K562 (cell line): ENCODE results near the gene JPH3. TPM values are rescaled to one million over a fixed set of nuclear protein-coding genes. Genes with fewer than 3 reads are reported as not detected.
A peak's percentile ranks its signal among the peaks of the same experiment; 100 is the strongest.

Experiments used
- CBFA2T3 ChIP-seq: fragments of 450-650 bp; IDR thresholded peaks from 2 replicates; pipeline ENCODE4 v1.6.1; 2017
- ESRRA ChIP-seq: fragments of 450-650 bp; IDR thresholded peaks from 2 replicates; pipeline ENCODE4 v1.6.1; 2014; ENCODE audit warnings: low read depth, mild to moderate bottlenecking, moderate library complexity, borderline replicate concordance
- ETV1 ChIP-seq: fragments of 450-650 bp; conservative IDR thresholded peaks from 2 replicates; pipeline ENCODE4 v1.6.1; 2016; ENCODE audit warnings: missing genetic modification characterization, control low read depth, low read depth, missing compliant biosample characterization
- HSF4 ChIP-seq: fragments of 250-450 bp; sonication (Bioruptor Pico); IDR thresholded peaks from 2 replicates; pipeline ENCODE4 v2.1.2; 2022; ENCODE audit warnings: mild to moderate bottlenecking, moderate library complexity, borderline replicate concordance
- NCOA1 ChIP-seq: fragments of 450-650 bp; IDR thresholded peaks from 2 replicates; pipeline ENCODE4 v1.6.1; 2016; ENCODE audit warnings: low read depth
- NELFE ChIP-seq: IDR thresholded peaks from 2 replicates; pipeline ENCODE4 v1.6.1; 2011; ENCODE audit warnings: mild to moderate bottlenecking; ENCODE audit not compliant: insufficient read depth, insufficient read length
- POLR3A ChIP-seq: IDR thresholded peaks from 2 replicates; pipeline ENCODE4 v1.6.1; 2011; ENCODE audit warnings: borderline replicate concordance, mild to moderate bottlenecking, moderate library complexity; ENCODE audit not compliant: insufficient read length, insufficient read depth; ENCODE audit errors: extremely low read depth
- RUNX1 ChIP-seq: sonication (generic); IDR thresholded peaks from 2 replicates; pipeline ENCODE4 v1.6.1; 2016; ENCODE audit warnings: antibody characterized with exemption, low read depth
- SMAD4 ChIP-seq: fragments of 250-450 bp; sonication (Bioruptor Pico); conservative IDR thresholded peaks from 2 replicates; pipeline ENCODE4 v1.8.0; 2021; ENCODE audit warnings: inconsistent platforms, mild to moderate bottlenecking, moderate library complexity
- SMARCA4 ChIP-seq: fragments of 450-650 bp; IDR thresholded peaks from 2 replicates; pipeline ENCODE4 v1.6.1; 2016
- SMARCB1 ChIP-seq: IDR thresholded peaks from 2 replicates; pipeline ENCODE4 v1.6.1; 2011; ENCODE audit warnings: improper control_type of control experiment, low read depth; ENCODE audit not compliant: insufficient read length
- SOX6 ChIP-seq: fragments of 450-650 bp; IDR thresholded peaks from 2 replicates; pipeline ENCODE4 v1.6.1; 2014; ENCODE audit warnings: mild to moderate bottlenecking
- THRAP3 ChIP-seq: fragments of 450-650 bp; IDR thresholded peaks from 2 replicates; pipeline ENCODE4 v1.6.1; 2016; ENCODE audit warnings: mild to moderate bottlenecking, inconsistent platforms, borderline replicate concordance
- XRCC4 ChIP-seq: IDR thresholded peaks from one replicate; pipeline ENCODE4 v1.6.1; 2011; ENCODE audit not compliant: insufficient read depth, insufficient read length; ENCODE audit errors: extremely low read depth
- ZC3H8 ChIP-seq: fragments of 450-650 bp; IDR thresholded peaks from 2 replicates; pipeline ENCODE4 v1.6.1; 2017
- ZEB2 ChIP-seq: fragments of 450-650 bp; IDR thresholded peaks from 2 replicates; pipeline ENCODE4 v1.6.1; 2016
- ZNF143 ChIP-seq: sonication (generic); formaldehyde crosslinking; IDR thresholded peaks from 2 replicates; pipeline ENCODE4 v1.9.0; 2022; ENCODE audit warnings: mild to moderate bottlenecking, missing genetic modification reagents
- ZNF79 ChIP-seq: fragments of 250-450 bp; sonication (Bioruptor Pico); IDR thresholded peaks from 2 replicates; pipeline ENCODE4 v1.4.0; 2020; ENCODE audit warnings: low read depth, mild to moderate bottlenecking, moderate library complexity
- polyA plus RNA-seq, 8 experiments: library from polyadenylated mRNA; depleted of rRNA in 4 of 8; stranded (reverse) in 5 of 8; unstranded in 3 of 8; fragments of >200 nt; fragmentation: Nextera tagmentation in 2 of 8; fragmentation: Illumina TruSeq in 1 of 8; extraction: Ambion mirVana in 2 of 8; extraction: Trizol in 1 of 8; gene quantifications; 2 replicates each; pipeline versions ENCODE4 v1.2.1 to v1.2.3, GENCODE V29; 2011 to 2014; ENCODE audit warnings: inconsistent platforms in 1 of 8, missing spikeins in 1 of 8
- total RNA-seq, 7 experiments: library from RNA; depleted of rRNA in 6 of 7; stranded (reverse); fragments of >200 nt in 6 of 7; fragmentation: Illumina TruSeq in 2 of 7; extraction: Trizol in 2 of 7; gene quantifications; 2 replicates each; pipeline versions ENCODE4 v1.2.1 to v1.2.3, GENCODE V29; 2011 to 2021; ENCODE audit warnings: low replicate concordance in 1 of 7
- TF ChIP-seq, protein P1 (sequence below): fragments of 450-650 bp; IDR thresholded peaks from 2 replicates; pipeline ENCODE4 v1.6.1; 2016; ENCODE audit warnings: low read depth, mild to moderate bottlenecking, moderate library complexity
- TF ChIP-seq, protein P2 (sequence below): sonication (generic); formaldehyde crosslinking; IDR thresholded peaks from 2 replicates; pipeline ENCODE4 v1.8.1; 2023; ENCODE audit warnings: mild to moderate bottlenecking, missing genetic modification reagents, moderate library complexity
- TF ChIP-seq, protein P3 (sequence below): fragments of 450-650 bp; formaldehyde crosslinking; IDR thresholded peaks from 2 replicates; pipeline ENCODE4 v1.4.0; 2020; ENCODE audit warnings: mild to moderate bottlenecking, mixed read lengths
- TF ChIP-seq, protein P4 (sequence below): fragments of 250-450 bp; sonication (Bioruptor Pico); IDR thresholded peaks from 2 replicates; pipeline ENCODE4 v1.5.0; 2021; ENCODE audit warnings: mild to moderate bottlenecking, moderate library complexity

Gene JPH3
- total and polyA plus RNA-seq, 9 of the 15 experiments (the other 6 are each of a cell fraction or from before 2014, with no cell fraction given), result 0.01 TPM; not detected in 8

DNA sequence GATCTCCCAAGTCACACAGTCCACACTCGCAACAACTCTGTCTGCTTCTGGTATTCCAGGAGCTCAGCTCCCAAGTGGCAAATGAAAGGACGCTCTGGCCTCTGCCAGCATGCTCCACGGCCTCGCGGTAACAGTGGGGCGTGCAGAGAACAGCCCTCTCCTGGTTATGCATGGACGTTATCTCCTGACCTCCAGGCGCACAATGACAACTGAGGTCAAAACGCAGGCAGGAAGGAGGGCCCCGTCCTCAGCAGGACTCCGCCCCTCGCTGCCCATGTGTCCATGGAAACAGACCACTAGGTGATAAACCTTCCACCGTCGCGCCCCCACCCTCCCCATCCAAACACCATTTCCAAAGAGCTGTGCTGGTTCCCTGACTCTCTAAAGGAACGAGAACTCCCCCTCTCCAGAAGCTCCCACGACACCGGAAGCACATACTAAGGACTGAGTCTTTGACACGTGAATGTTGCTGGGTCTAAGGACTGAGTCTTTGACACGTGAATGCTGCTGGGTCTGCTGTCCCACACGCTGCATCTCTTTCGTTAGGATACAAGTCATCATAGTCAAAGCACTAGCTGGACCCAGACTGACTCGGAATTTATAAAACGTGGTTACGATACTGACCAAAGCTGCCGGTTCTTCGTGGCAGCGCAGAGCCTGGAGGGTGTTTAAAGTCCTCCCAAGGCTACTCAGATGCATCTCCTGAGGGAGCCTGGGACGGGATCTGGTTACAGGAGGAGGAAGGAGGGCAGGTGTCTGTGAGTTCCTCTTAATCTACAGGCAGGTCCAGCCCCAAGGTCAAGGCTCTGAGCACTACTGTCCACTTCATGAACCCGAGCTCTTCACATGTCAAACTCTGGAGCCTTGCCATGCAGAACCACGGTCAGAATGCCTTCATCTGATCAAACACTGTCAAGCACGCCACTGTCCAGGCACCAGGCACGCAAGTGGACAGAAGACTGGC lies 119.6 kb downstream of the JPH3 start (continued):
- TF ChIP-seq, protein P1, sequence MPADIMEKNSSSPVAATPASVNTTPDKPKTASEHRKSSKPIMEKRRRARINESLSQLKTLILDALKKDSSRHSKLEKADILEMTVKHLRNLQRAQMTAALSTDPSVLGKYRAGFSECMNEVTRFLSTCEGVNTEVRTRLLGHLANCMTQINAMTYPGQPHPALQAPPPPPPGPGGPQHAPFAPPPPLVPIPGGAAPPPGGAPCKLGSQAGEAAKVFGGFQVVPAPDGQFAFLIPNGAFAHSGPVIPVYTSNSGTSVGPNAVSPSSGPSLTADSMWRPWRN, result peak; percentile 72; the same call in 1 of the 2 replicates
- no peak for TF ChIP-seq ZEB2
- TF ChIP-seq SMAD4 (CRISPR knock-in tag), result peak; percentile 60; the same call in 1 of the 2 replicates
- TF ChIP-seq, protein P2, sequence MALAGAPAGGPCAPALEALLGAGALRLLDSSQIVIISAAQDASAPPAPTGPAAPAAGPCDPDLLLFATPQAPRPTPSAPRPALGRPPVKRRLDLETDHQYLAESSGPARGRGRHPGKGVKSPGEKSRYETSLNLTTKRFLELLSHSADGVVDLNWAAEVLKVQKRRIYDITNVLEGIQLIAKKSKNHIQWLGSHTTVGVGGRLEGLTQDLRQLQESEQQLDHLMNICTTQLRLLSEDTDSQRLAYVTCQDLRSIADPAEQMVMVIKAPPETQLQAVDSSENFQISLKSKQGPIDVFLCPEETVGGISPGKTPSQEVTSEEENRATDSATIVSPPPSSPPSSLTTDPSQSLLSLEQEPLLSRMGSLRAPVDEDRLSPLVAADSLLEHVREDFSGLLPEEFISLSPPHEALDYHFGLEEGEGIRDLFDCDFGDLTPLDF (CRISPR knock-in tag), result no peak
- no peak for TF ChIP-seq ETV1
- TF ChIP-seq ZNF143, result 0 out of 2 replicates have a peak, but pooled peaks have one; percentile 28
- TF ChIP-seq RUNX1, result no peak
- TF ChIP-seq, protein P3, sequence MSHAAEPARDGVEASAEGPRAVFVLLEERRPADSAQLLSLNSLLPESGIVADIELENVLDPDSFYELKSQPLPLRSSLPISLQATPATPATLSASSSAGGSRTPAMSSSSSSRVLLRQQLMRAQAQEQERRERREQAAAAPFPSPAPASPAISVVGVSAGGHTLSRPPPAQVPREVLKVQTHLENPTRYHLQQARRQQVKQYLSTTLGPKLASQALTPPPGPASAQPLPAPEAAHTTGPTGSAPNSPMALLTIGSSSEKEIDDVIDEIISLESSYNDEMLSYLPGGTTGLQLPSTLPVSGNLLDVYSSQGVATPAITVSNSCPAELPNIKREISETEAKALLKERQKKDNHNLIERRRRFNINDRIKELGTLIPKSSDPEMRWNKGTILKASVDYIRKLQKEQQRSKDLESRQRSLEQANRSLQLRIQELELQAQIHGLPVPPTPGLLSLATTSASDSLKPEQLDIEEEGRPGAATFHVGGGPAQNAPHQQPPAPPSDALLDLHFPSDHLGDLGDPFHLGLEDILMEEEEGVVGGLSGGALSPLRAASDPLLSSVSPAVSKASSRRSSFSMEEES (CRISPR knock-in tag), result no peak
- TF ChIP-seq HSF4 (CRISPR knock-in tag), result no peak
- TF ChIP-seq SMARCB1, result no peak
- TF ChIP-seq CBFA2T3, result peak; percentile 94
- no peak for TF ChIP-seq ZNF79 (CRISPR knock-in tag)
- TF ChIP-seq NELFE, result no peak
- TF ChIP-seq SOX6, result peak; percentile 89
- TF ChIP-seq THRAP3, result no peak
- TF ChIP-seq SMARCA4, result peak; percentile 63
- no peak for TF ChIP-seq ZC3H8
- TF ChIP-seq XRCC4, result no peak
- peak; percentile 99 for TF ChIP-seq ESRRA
- TF ChIP-seq POLR3A, result no peak
- TF ChIP-seq, protein P4, sequence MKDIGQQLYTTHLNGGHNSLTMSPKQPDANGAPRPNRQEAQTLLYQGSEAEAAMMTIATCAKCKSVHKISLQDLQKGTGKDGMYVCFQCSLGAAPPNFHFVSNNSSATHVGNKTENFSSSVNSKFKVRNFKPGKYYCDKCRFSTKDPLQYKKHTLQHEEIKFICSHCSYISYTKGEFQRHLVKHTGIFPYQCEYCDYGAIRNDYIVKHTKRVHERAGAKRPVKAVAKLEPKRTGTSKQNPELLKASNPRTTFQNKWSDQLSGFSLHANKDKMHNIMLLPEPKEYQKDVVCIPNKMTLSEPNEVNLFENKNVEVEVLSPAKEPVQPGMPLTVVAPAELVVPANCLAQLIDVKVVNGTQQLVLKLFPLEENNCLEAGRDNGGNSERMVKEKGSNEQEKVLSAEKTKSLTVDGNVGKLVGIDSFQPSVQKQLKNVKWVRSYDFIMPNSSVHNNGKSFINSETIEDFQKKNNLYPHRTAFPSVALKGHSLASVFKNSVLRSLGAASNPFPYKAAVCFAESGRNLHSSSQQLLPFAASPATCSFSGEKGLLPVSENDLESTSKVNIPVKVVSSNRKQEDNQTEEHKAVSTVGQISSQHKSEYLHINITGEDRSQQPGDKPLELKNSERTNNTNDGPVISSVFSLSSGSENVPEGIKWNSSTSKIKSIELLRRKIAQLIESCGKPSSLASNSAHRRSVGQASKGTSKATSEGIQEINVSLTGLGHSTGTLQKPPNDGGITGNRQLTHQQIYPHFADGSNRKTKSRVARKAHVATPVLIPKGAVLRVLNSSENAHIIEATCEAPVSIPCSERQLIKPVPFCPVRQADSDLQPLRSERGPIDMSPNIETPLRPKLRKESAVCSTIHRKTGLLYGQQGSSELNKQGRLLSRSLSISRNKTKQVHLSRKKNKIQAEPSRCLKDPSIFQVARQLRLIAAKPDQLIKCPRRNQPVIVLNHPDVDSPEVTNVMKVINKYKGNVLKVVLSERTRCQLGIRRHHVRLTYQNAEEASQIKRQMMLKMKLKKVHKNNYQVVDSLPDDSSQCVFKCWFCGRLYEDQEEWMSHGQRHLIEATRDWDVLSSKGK, result no peak
- peak; percentile 57; the same call in 1 of the 2 replicates for TF ChIP-seq NCOA1
